Cerebellar nuclear complex (tissue), 1 donor: ENCODE data around the gene SLC35G2.
"Not testable (repeated sequence)": the region's sequence is repeated elsewhere in the genome, so short reads cannot be mapped to it uniquely, and the experiment has no call there.

Experiments used
- DNase-seq, 2 experiments: peaks; one replicate each; lab custom pipeline; 2025; lab: John Stamatoyannopoulos, UW

Gene SLC35G2

GRCh38 chr3:136885357-136886213, 66.7 kb downstream of the SLC35G2 start:
- no peak for DNase-seq

GRCh38 chr3:136889947-136890346, 71.0 kb downstream of the SLC35G2 start:
- no peak for DNase-seq

- no peak for DNase-seq
These were observed 73.3 kb downstream of the SLC35G2 start for GRCh38 chr3:136891934-136892855.

- DNase-seq = no peak
These were observed 75.0 kb downstream of the SLC35G2 start for GRCh38 chr3:136893848-136894443.

GRCh38 chr3:136897171-136897570, 78.2 kb downstream of the SLC35G2 start:
- DNase-seq = not testable (repeated sequence)

DNA sequence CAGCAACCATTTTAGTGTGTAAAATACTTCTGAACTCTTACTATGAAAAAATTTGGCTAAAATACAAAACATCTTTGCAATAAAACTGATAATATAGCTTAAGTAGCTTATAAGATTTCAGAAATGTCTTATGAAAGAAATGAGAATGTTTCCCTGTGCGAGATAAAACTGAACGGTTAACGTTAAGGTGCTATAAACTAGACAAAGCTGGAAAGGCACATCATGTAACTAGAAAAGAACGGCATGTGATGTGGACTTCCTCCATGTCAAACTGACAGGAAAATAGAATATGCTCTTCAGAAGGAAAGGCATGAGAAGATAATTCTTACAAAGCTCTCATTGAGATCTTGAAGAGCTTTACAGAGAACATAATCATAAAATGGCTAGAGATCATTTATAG, 79.6 kb downstream of the SLC35G2 start:
- DNase-seq = no peak

DNA sequence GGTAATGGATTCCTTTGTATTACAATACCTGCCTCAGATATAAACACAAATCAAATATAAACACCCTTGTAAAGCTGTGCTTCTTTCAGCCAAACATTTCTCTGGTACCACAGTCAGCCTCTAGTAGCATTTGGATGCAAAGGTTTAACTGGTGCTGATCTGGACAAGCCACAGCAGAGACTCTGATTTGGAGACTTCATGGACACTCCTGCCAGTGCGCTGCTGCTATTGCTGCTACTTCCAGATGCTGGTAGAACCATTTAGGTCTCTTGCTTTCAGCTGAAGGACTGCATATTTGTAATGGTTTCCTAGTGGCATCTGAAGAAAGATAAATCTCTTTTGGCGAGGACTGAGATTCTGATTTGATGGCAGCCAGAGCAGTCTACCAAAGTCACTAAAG, 80.0 kb downstream of the SLC35G2 start:
- DNase-seq = no peak

GRCh38 chr3:136899622-136900158, 80.8 kb downstream of the SLC35G2 start:
- no peak for DNase-seq

DNA sequence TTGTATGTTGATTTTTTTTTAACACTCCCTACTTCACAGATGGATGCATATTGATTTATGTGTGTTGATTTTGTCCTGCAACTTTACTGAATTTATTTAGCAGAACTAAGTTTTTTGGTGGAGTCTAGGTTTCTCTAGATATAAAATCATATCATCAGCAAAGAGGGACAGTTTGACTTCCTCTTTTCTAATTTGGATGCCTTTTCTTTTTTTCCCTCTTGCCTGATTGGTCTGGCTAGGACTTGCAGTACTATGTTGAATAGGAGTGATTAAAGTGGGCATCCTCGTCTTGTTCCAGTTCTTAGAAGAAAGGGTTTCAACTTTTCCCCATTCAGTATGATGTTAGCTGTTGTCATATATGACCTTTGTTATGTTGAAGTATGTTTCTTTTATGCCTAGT, 81.8 kb downstream of the SLC35G2 start:
- not testable (repeated sequence) for DNase-seq

DNA sequence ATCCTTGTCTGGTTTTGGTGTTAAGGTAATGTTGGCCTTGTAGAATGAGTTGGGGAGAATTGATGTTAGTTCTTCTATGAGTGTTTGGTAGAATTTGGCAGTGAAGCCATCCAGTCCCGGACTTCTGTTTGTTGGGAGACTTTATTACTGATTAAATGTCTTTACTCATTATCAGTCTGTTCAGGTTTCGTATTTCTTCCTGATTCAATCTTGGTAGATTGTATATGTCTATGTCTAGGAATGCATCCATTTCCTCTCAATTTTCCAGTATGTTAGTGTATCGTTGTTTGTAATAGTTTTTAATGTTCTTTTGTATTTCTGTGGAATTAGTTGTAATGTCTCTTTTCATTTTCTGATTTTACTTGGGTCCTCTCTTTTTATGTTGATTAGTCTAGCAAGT, 82.5 kb downstream of the SLC35G2 start:
- no peak for DNase-seq

GRCh38 chr3:136902530-136902929, 83.6 kb downstream of the SLC35G2 start:
- not testable (repeated sequence) for DNase-seq

- DNase-seq = no peak
These were observed 85.0 kb downstream of the SLC35G2 start for GRCh38 chr3:136903899-136904298.

GRCh38 chr3:136904746-136905145, 85.8 kb downstream of the SLC35G2 start:
- DNase-seq = no peak
